Measurements from ENCODE around the gene ABCF3. TPM values are rescaled to one million over a fixed set of nuclear protein-coding genes. Genes with fewer than 3 reads are reported as not detected.

Gene ABCF3
- total and polyA plus RNA-seq, 2 experiments from 2014 or later: 33.1 to 62.7 TPM

- H3K27ac ChIP-seq: no peak overlapping the region
- no peaks in the 10 kb centered on the region for H4K20me1 ChIP-seq (ENCODE audit: insufficient read depth, poor library complexity, severe bottlenecking)
- DNase-seq (ENCODE audit: low spot score): no peak
- no peak overlapping the region for H2AFZ ChIP-seq
- no peaks in the 10 kb centered on the region for H3K4me1 ChIP-seq (ENCODE audit: insufficient read depth)
- H3K4me3 ChIP-seq: no peak overlapping the region
- H3K27me3 ChIP-seq: peaks cover 8% of the 10 kb centered on the region
- no peaks in the 10 kb centered on the region for H3K9me3 ChIP-seq (ENCODE audit: low read depth)
- WGBS (ENCODE audit: low lambda C conversion rate, missing lambda C conversion rate): 89% methylated on average over 6 of the region's 7 CpGs
- H3K4me2 ChIP-seq: no peak overlapping the region
- TF ChIP-seq CTCF (IDR thresholded peaks at IDR 0.05; ENCODE audit: poor library complexity) (no peak), EZH2 (IDR thresholded peaks at IDR 0.05; ENCODE audit: borderline replicate concordance) (no peak), EZH2phosphoT487 (IDR thresholded peaks at IDR 0.05; ENCODE audit: low read depth, severe bottlenecking, unreplicated experiment) (no peak)
- no peaks in the 10 kb centered on the region for H3K79me2 ChIP-seq
- no peaks in the 10 kb centered on the region for H3K36me3 ChIP-seq (replicated peaks; ENCODE audit: insufficient read depth, low read depth)
- H3K9me2 ChIP-seq (replicated peaks; ENCODE audit: insufficient read depth): no peaks in the 10 kb centered on the region
These were observed 51.2 kb downstream of the ABCF3 start for GRCh38 chr3:184237211-184237610.

GRCh38 chr3:184237807-184238206 lies 51.8 kb downstream of the ABCF3 start:
- no peaks in the 10 kb centered on the region for H3K9me2 ChIP-seq (replicated peaks; ENCODE audit: insufficient read depth)
- no peak for DNase-seq (ENCODE audit: low spot score)
- no peaks in the 10 kb centered on the region for H4K20me1 ChIP-seq (ENCODE audit: insufficient read depth, poor library complexity, severe bottlenecking)
- H3K4me2 ChIP-seq: no peak overlapping the region
- no peaks in the 10 kb centered on the region for H3K79me2 ChIP-seq
- TF ChIP-seq EZH2 (IDR thresholded peaks at IDR 0.05; ENCODE audit: borderline replicate concordance) (no peak), CTCF (IDR thresholded peaks at IDR 0.05; ENCODE audit: poor library complexity) (no peak), EZH2phosphoT487 (IDR thresholded peaks at IDR 0.05; ENCODE audit: low read depth, severe bottlenecking, unreplicated experiment) (no peak)
- H3K27ac ChIP-seq: no peak overlapping the region
- no peak overlapping the region for H2AFZ ChIP-seq
- no peaks in the 10 kb centered on the region for H3K36me3 ChIP-seq (replicated peaks; ENCODE audit: insufficient read depth, low read depth)
- H3K4me1 ChIP-seq (ENCODE audit: insufficient read depth): no peaks in the 10 kb centered on the region
- no peak overlapping the region for H3K4me3 ChIP-seq
- 63% methylated on average over 1 of the region's 1 CpG for WGBS (ENCODE audit: low lambda C conversion rate, missing lambda C conversion rate)
- H3K9me3 ChIP-seq (ENCODE audit: low read depth): no peaks in the 10 kb centered on the region
- H3K27me3 ChIP-seq: peaks cover 3% of the 10 kb centered on the region

GRCh38 chr3:184238246-184238818 lies 52.3 kb downstream of the ABCF3 start:
- H3K9me2 ChIP-seq (replicated peaks; ENCODE audit: insufficient read depth): no peaks in the 10 kb centered on the region
- WGBS (ENCODE audit: low lambda C conversion rate, missing lambda C conversion rate): 86% methylated on average over 13 of the region's 13 CpGs
- H3K27me3 ChIP-seq: no peaks in the 10 kb centered on the region
- no peaks in the 10 kb centered on the region for H4K20me1 ChIP-seq (ENCODE audit: insufficient read depth, poor library complexity, severe bottlenecking)
- no peak overlapping the region for H3K27ac ChIP-seq
- DNase-seq (ENCODE audit: low spot score): no peak
- H2AFZ ChIP-seq: no peak overlapping the region
- TF ChIP-seq CTCF (IDR thresholded peaks at IDR 0.05; ENCODE audit: poor library complexity) (no peak), EZH2 (IDR thresholded peaks at IDR 0.05; ENCODE audit: borderline replicate concordance) (no peak), EZH2phosphoT487 (IDR thresholded peaks at IDR 0.05; ENCODE audit: low read depth, severe bottlenecking, unreplicated experiment) (no peak)
- no peak overlapping the region for H3K4me2 ChIP-seq
- H3K4me3 ChIP-seq: no peak overlapping the region
- no peaks in the 10 kb centered on the region for H3K4me1 ChIP-seq (ENCODE audit: insufficient read depth)
- no peaks in the 10 kb centered on the region for H3K36me3 ChIP-seq (replicated peaks; ENCODE audit: insufficient read depth, low read depth)
- H3K79me2 ChIP-seq: no peaks in the 10 kb centered on the region
- H3K9me3 ChIP-seq (ENCODE audit: low read depth): no peaks in the 10 kb centered on the region
